ENCODE data around the gene PRXL2B.
"Not testable (repeated sequence)": the region's sequence is repeated elsewhere in the genome, so short reads cannot be mapped to it uniquely, and the experiment has no call there.

PRXL2B gene

DNA sequence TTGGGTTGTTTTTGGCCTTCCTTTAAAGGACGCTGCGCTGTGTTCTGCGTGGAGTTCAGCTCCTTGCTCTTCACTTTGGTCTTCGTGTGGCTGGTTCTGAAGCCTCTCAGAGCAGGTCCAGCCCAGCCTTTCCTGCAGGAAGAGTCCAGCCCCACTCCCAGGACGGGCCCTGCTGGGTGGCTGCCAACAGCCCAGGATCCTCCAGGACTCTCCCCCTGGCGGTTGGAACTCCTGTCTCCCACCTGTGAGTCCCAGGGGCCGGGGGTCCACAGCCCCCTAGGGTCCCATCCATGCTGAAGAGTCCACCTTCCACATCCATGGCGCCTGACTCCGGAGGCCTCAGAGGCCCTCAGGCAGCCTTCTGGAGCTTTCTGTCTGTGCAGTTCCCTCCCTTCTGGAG lies 35.0 kb upstream of the PRXL2B start:
- DNase-seq: not testable (repeated sequence)

DNA sequence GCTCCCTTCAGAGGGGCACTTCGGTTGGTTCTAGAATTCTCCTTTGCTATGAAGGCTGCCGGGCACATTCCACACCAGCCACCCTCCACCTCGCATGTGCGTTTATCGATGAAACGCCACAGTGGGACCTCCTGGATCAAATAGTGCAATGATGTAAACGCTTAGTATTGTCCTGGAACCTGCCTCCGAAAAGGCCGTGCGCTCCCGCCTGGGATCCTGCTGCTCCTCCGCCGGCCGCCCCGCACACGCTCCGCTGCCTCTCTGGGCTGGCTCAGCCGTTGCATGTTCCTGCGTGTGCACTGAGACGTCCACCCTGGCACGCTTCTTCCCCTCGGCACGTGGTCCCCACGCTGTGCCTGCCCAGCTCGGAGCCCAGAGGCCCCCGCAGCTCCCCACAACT lies 34.4 kb upstream of the PRXL2B start:
- no peak for DNase-seq

DNA sequence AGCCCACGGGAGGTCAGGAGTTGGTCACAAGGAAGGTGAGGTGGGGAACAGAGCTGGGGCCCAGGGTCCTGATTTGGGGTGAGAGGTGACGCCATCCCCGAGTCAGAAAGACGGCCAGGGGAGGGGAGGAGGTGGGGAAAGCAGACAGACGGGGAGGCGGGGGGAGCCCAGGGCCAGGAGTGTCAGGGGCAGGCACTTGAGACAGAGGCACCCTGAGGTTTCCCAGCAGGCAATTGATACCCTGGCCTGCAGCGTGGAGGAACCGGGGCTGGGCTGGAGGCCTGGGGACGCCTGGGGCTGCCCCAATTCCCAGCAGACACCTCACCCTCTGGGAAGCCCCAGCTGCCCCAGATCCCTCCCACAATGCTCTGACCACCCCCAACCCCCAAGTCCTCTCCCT lies 33.5 kb upstream of the PRXL2B start:
- not testable (repeated sequence) for DNase-seq

DNA sequence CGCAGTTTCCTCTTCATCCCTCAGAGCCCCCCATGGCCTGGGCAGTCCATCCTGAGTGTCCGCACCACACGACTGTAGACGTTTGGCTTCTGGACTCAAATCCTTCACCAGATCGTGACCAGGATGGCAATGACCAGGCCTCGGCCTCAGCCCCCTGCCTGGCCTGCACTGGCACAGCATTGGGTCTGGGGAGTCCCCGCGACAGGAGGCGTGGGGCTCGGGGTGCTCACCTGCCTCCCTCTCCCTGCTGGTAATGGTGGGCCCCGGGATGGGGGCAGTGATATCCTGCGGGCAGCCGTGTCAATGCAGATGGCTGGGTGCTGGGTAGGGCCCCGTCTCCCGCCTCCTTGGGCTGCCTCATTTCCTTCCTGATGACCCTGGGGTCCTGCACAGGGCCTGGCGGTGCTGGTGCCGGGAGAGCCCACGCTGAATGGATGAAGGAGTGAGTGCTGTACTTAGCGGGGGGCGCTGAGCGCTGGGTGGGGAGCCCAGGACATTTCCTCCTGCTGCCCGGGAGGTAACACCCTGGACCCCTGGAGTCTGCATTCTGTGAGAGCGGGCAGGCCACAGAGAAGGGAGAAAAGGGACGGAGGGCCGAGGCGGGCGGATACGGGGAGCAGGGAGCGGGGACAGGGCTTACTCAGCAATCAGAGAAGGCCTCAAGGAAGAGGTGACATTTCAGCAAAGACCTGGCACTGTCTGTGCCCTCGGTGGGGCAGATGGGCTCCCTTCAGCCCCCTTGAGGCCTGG lies 32.5 kb upstream of the PRXL2B start:
- DNase-seq: no peak

DNA sequence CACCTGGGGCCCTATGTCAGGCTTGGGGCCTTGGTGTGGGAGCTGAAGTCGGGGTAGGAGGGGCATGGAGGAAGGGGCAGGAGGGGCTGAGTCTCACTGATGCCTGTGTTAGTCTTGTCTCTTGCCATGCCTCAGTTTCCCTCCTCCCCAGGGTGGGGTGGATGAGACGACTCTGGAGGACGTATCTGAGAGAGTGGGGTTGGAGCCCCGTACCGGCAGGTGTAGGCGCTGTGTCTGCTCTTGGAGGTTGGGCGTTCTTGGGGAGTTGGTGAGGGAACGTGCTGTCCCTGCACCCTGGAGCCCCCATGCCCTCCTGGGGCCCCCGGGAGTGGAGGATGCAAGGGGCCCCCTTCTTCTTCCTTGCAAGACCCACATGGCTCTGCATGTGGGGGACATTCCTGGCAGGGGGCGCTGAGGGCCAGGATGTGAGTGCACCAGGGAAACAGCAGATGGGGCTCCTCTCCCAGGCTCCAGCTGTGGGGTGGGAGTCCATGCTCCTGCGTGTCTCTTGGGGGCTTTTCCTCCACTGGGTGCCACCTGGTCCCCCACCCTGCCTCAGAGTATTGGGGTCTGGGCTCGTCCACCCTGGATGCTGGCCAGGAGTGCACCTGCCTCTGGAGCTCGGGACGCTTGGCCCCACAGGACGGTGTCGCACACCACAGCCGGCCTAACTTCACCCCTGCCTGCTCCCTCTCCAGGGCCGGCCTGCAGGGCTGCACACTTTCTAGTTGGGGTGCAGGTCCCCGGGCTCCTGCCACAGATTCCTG lies 31.8 kb upstream of the PRXL2B start:
- DNase-seq: no peak

DNA sequence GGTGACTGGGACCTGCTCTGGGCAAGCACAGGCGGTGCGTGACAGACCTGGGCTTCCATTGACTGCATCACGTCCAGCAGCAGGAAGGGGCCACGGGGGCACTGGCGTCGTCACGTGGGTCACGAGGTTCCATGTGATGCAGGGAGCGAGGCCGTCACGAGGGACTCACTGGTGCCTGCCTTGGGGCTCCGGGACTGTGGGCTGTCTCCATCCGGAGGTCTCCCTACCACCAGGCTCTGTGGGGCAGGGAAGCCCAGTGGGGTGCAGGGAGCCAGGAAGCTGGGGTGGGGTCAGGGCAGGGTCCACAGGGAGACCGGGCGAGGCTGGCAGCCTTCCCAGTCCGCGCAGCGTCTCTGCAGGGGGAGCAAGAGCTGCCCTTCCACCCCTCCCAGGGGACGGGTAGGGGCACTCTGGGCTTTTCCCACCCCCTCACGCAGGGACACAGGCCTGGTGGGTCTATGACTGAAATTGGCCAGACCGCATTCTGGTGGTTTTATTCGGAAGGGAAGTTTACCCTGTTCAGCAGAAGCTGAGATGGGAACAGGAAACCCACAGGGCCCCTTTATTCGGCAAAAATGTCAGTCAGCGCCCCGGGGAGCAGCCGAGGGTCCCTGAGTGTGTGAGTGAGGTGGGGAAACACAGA lies 30.8 kb upstream of the PRXL2B start:
- DNase-seq: no peak

DNA sequence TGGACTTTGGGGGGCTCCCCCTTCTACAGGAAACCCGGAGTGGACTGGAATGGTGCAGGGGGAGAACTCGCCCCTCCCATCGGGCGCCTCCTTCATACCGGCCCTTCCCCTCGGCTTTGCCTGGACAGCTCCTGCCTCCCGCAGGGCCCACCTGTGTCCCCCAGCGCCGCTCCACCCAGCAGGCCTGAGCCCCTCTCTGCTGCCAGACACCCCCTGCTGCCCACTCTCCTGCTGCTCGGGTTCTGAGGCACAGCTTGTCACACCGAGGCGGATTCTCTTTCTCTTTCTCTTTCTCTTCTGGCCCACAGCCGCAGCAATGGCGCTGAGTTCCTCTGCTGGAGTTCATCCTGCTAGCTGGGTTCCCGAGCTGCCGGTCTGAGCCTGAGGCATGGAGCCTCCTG lies 30.3 kb upstream of the PRXL2B start, which contains the start of gene TNFRSF14:
TNFRSF14 (plus strand) TSS at position 95 of the 401 bp plus-strand sequence; CDS start at position 389, 294 bp downstream.
- no peak for DNase-seq

DNA sequence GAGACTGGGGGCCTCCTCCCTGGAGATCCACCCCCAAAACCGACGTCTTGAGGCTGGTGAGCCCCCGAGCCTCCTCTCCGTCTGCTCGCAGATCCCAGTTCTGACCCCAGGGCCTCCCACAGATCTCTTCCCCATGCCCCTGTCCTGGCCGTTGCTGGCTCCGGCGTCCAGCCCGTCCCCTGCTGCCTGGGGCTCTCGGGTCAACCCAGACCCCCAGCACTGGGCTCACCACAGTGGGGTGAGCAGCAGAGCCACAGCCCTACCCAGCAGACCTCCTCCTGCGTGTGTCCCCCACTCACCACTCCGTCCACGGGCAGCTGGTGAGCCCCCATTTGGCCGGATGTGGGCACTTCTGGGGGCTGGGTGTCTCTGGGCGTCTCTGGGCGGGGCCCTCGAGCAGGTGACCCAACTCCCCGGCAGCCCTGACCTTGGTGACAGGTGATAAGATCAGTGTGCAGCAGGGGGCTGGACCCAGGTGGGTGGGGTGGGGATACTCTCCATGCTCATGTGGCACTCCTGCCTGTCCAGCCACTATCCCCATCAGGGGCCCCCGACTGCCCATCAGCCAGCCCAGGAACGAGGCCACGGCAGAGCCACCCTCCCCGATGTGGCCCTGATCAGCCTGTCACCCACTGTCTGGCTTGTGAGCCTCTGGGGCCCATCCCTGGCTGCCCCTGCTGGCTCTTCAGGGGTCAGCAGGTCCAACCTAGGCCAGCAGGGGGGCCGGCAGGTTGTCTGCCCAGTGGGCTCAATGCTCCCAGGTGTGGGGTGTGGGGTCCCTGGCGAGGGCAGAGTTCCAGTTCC lies 29.7 kb upstream of the PRXL2B start:
- no peak for DNase-seq

DNA sequence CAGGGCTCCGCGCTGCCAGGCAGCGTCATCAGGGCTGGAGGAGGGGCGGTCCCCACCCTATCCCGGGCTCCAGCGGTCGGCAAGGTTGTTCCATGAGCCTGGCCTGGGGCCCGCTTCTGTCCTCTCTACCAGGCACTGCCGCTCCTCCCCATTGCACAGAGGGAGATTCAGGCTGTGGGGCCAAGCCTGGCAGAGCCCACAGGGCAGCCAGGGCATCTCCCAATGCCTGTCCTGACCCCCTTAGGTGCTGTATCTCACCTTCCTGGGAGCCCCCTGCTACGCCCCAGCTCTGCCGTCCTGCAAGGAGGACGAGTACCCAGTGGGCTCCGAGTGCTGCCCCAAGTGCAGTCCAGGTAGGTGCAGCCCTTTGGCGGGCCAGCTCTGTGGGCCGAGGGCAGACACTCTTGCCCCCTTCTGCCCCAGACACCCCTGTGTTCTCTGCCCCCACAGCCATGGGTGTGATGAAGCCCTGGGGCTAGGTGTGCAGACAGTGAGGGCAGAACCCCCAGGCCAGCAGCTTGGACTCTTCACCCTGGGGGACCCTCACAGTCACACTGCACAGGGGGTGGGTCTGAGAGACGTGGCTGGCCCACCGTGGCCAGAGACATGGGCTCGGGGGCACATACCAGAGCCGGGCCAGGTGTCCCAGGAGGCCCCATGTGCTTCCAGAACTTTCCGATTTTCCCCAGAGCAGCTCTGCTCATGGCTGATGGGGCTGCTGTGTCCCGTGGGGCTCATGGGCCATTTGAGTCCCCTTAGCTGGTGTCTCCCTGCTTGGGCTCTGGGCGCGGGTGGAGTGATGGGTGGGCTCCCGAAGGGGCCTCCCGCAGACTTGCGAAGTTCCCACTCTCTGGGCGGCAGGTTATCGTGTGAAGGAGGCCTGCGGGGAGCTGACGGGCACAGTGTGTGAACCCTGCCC lies 28.8 kb upstream of the PRXL2B start:
- no peak for DNase-seq

DNA sequence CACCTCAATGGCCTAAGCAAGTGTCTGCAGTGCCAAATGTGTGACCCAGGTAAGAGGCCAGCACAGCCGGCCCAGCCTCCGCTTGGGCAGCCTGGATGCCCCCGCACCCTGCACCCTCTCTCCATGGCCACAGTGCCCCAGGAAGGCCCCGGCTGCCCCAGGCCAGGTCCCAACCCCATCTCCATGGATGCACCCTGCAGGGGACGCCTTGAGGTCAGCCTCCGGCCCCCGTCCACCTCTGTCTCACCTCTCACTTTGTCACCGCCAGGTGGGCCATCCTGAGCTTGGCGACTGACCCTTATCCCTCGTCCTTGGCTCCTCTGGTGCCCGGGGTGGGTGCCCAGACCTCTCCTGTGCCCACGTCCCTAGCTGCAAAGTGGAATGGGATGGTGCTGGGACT lies 28.2 kb upstream of the PRXL2B start:
- no peak for DNase-seq

DNA sequence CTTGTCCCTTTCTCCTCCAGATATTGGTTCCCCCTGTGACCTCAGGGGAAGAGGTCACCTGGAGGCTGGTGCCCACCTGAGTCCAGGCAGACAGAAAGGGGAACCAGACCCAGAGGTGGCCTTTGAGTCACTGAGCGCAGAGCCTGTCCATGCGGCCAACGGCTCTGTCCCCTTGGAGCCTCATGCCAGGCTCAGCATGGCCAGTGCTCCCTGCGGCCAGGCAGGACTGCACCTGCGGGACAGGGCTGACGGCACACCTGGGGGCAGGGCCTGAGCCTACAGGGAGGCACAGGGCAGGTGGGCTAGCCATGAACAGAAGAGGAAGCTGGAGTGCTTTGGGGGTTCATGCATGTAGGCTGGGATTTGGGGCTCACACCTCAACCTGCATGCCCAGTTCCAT lies 27.7 kb upstream of the PRXL2B start:
- no peak for DNase-seq

DNA sequence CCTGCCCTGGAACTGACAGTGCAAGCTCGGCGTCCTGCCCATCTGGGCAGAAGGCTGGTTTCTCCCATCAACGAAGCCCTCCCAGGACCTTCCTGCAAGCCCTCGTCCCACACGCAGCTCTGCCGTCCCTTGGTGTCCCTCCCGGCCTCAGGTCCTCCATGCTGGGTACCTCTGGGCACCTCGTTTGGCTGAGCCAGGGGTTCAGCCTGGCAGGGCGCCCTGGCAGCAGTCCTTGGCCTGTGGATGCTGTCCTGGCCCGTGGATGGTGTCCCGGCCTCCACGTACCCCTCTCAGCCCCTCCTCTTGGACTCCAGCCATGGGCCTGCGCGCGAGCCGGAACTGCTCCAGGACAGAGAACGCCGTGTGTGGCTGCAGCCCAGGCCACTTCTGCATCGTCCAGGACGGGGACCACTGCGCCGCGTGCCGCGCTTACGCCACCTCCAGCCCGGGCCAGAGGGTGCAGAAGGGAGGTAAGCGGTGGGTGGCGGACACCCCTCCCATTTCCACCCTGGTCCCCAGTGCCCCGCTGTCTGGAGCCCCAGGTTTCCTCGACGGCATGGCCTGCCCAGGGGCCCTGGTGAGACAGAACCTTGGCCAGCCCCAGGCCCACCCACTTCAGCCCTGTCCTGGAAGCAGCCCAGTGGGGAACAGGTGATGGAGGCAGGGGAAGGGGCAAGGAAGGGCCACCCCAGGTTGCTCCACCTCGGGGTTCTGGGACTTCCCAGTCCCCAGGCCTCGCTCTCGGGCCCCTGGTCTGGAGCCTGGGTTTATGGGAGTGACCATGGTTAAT lies 26.9 kb upstream of the PRXL2B start:
- no peak for DNase-seq

DNA sequence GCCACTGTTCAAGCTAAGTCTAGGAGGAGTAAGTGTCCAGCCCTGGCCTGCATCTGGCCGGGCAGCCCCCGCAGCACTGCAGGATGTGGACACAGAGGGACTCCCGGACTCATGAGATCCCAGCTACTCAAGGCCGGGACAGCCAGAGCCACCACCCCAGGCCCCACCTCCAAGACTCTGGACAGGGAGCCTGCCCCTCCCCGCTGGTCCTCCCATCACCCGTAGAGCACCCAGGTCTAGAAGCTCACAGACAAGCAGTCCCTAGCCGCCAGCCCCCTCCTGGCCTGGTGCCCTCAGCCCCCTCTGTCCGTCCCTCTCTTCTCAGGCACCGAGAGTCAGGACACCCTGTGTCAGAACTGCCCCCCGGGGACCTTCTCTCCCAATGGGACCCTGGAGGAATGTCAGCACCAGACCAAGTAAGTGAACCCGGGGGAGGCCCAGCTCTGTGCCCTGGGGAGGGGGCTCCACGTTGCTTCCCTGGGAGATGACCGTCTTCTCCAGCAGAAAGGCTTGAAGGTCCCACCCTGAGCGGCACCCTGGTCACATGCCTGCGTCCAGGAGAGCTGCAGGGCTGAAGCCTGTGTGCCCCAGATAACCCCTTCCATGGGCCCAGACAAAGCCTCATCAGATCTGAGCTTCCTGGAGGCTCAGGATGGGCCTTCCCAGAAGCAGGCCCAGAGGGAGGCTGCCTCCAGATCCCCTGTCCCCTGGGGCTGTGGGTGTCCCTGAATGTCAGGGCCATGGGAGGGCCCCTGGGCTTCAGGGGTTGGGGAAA lies 26.1 kb upstream of the PRXL2B start:
- DNase-seq: no peak

DNA sequence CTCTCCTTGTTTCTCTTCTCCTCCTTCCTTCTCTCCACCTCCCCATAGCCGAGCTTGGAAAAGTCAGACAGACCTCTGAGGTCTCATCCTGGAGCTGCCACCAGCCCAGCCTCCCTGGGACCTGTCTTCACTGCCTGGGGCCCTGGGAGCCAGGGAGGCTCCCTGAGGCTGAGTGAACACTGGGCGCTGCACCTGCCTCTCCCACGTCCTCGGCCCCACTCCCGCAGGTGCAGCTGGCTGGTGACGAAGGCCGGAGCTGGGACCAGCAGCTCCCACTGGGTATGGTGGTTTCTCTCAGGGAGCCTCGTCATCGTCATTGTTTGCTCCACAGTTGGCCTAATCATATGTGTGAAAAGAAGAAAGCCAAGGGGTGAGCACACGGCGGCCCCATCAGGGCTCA lies 25.1 kb upstream of the PRXL2B start:
- DNase-seq: no peak

DNA sequence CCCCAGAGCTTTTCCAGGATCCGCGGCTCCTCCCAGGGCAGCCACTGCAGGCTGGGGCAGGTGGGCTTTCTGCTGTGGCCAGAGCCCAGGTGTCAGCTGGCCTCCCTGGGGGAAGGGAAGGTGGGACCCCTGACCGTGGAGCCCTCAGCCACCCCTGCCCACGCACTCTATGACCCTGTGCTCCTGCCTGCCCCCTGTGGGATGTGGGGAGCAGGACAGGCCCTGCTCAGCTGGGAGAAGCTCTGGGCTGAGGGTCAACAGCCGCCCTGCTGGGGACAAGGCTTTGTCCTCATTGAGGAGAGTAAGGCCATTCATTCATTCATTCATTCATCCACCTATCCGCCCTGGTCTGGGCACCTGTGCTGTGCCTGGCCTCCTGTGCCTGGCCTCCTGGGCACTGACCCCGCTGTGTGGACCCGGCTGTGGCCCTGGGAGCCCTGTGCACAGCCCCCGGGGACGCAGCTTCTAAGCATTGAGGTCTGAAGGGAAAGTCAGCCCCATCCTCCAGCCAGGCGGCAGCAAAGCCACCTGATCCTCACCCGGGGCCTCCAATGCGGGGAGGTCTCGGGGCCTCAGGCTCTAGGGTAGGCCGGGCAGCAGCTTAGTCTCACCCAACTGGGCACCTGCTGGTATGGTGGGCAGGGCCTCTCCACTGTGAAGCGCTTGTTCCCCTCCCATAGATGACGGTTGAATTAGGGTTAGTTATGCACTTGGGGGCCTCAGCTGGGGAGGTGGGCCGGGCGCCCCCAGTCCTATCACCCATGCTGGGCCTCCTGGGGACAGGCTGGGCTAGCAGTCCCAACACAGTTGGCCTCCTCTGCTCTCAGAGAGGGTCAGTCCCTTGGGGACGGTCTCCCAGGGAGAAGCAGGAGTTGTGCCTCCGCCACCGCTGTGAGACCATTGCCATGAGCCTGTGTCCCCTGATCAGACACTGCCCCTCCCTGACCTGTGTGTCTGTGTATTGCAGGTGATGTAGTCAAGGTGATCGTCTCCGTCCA lies 24.4 kb upstream of the PRXL2B start:
- no peak for DNase-seq

DNA sequence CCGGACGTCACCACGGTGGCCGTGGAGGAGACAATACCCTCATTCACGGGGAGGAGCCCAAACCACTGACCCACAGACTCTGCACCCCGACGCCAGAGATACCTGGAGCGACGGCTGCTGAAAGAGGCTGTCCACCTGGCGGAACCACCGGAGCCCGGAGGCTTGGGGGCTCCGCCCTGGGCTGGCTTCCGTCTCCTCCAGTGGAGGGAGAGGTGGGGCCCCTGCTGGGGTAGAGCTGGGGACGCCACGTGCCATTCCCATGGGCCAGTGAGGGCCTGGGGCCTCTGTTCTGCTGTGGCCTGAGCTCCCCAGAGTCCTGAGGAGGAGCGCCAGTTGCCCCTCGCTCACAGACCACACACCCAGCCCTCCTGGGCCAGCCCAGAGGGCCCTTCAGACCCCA lies 23.4 kb upstream of the PRXL2B start:
- no peak for DNase-seq

DNA sequence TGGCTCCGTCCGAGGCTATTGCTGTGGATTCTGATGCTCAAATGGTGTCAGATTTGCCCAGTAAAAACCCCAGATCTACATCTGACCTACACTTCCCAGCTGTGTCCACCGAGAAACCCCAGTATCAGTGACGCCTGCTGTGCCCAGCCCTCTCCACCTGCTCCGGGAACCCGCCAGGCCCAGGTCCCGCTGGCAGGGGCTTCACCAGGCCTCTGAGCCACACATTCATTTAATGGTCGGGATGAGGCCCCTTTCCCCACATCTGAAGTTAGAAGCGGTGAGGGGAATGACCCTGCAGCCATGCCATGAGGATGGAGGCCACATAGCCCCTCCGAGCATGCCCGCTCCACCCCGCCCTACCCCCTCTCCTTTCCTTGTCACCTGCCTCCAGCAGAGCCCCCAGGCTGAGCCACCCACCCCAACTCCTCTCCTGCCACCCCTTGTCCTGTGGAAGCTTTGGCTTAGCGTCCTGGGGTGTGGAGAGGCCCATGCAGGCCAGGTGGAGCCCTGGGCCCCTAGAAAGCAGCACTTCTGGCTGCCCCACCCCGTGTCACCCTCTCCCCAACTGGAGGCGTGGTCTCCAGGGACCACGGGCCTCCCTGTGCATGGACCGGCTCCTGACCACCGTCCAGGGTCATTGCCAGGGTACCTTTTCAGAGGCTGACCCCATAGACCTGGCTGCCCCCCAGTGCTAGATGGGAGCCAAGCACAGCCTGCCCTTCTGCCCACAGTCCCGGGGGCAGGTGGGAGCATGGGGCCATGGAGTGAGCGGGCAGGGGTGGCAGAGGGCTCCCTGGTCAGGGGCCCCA lies 22.4 kb upstream of the PRXL2B start:
- DNase-seq: no peak

DNA sequence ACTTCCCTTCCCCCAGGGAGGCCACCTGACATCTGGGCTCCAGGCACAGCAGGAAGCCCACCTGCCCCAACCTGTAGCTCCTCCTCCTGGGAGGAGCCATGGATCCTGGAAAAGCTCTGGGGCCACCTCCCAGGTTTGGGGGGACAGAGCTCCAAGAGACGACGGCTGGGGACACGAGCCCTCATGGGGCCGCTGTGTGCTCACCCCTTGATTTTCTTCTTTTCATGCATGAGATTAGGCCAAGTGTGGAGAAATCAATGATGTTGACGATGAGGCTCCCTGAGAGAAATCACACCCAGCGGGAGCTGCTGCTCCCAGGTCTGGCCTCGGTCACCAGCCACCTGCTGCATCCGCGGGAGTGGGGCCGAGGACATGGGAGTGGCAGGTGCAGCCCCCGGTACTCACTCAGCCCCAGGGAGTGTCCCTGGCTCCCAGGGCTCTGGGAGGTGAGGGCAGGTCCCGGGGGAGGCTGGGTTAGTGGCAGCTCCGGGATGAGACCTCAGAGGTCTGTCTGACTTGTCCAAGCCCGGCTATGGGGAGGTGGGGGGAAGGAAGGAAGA lies 21.7 kb upstream of the PRXL2B start:
- no peak for DNase-seq
